K562 (cell line): Measurements from ENCODE around the gene ELF2. TPM values are rescaled to one million over a fixed set of nuclear protein-coding genes. Genes with fewer than 3 reads are reported as not detected.

Experiments
- ATAC-seq: fragments of 200-7000 bp; cut with Tn5 transposase; 3 replicates; pipeline ENCODE4 v1.9.1; 2020; ENCODE audit warnings: moderate library complexity
- BruUV-seq: library from RNA; stranded (reverse); fragments of 400-500 nt; replicated peaks from 2 replicates; lab custom pipeline; 2021; lab: Mats Ljungman, UMichigan
- CTCF ChIA-PET: fragments of 300-600 bp; formaldehyde crosslinking; extraction: SDS; loops from one replicate; lab custom pipeline; 2021; ENCODE audit warnings: low intra/inter-chr PET ratio; lab: Yijun Ruan, JAX
- POLR2A ChIA-PET: fragments of 300-600, 350-650 bp; sonication (Branson Sonifier 250); formaldehyde crosslinking; extraction: SDS; loops from one replicate; lab custom pipeline; 2021; ENCODE audit warnings: antibody characterized with exemption, inconsistent platforms; lab: Yijun Ruan, JAX
- DNase-seq, 4 experiments: peaks; one replicate each; pipeline versions ENCODE4 v3.0.0 to v3.0.0-alpha.2; 2011 to 2018; ENCODE audit warnings: low spot score in 3 of 4, mixed read lengths in 3 of 4; ENCODE audit errors: extremely low read depth in 1 of 4
- FAIRE-seq: peaks from 2 replicates; lab custom pipeline; 2011; peaks lifted over from hg19 to GRCh38; lab: Jason Lieb, UNC
- H2AFZ ChIP-seq: 2 replicates; pipeline ENCODE4 v1.6.0; 2011; ENCODE audit warnings: low read depth, low read length, control low read depth, inconsistent platforms
- H3K27ac ChIP-seq: fragments of 200-600 bp; 3 replicates; pipeline ENCODE4 v1.8.0; 2011; ENCODE audit warnings: low read depth, mild to moderate bottlenecking, control low read depth, inconsistent platforms, low read length, moderate library complexity, mixed read lengths; ENCODE audit errors: extremely low read depth
- H3K27me3 ChIP-seq, 2 experiments: fragments of 300-600 bp in 1 of 2; 2 replicates in 1 of 2; 3 replicates in 1 of 2; pipeline versions ENCODE4 v1.6.0 to v1.8.0; 2011; ENCODE audit warnings: inconsistent platforms in 2 of 2, low read length in 2 of 2, mild to moderate bottlenecking in 1 of 2, mixed read lengths in 1 of 2, moderate library complexity in 1 of 2; ENCODE audit not compliant: control insufficient read depth in 2 of 2, insufficient read depth in 2 of 2
- H3K36me3 ChIP-seq: fragments of 300-600 bp; 3 replicates; pipeline ENCODE4 v1.8.0; 2011; ENCODE audit warnings: mild to moderate bottlenecking, low read length, inconsistent platforms; ENCODE audit not compliant: control insufficient read depth, insufficient read depth
- H3K4me1 ChIP-seq, 2 experiments: fragments of 200-600 bp in 1 of 2; replicated peaks in 1 of 2; 2 replicates in 1 of 2; 3 replicates in 1 of 2; pipeline versions ENCODE4 v1.5.1 to v1.8.0; 2011; ENCODE audit warnings: inconsistent platforms in 2 of 2, low read length in 2 of 2, mild to moderate bottlenecking in 1 of 2, mixed read lengths in 1 of 2, moderate library complexity in 1 of 2; ENCODE audit not compliant: control insufficient read depth in 2 of 2, insufficient read depth in 2 of 2
- H3K4me2 ChIP-seq: 2 replicates; pipeline ENCODE4 v1.6.1; 2011; ENCODE audit warnings: low read length, control low read depth, inconsistent platforms, mixed read lengths; ENCODE audit not compliant: insufficient read depth
- H3K4me3 ChIP-seq: fragments of 200-600 bp; sonication (generic), shearing (Covaris generic); 2 replicates; pipeline ENCODE4 v1.5.1; 2016; ENCODE audit warnings: control low read depth, inconsistent platforms
- H3K79me2 ChIP-seq: fragments of 200-600 bp; 3 replicates; pipeline ENCODE4 v1.8.0; 2011; ENCODE audit warnings: low read length, inconsistent platforms; ENCODE audit not compliant: control insufficient read depth, insufficient read depth
- H3K9ac ChIP-seq, 2 experiments: 2 replicates each; pipeline versions ENCODE4 v1.6.0 to v1.6.1; 2011; ENCODE audit warnings: low read depth in 2 of 2, low read length in 2 of 2, control low read depth in 1 of 2, inconsistent platforms in 1 of 2, mild to moderate bottlenecking in 1 of 2, mixed read lengths in 1 of 2; ENCODE audit not compliant: insufficient read depth in 1 of 2
- H3K9me1 ChIP-seq: one replicate; pipeline ENCODE4 v1.6.0; 2011; ENCODE audit warnings: inconsistent platforms, mild to moderate bottlenecking, low read length, moderate library complexity; ENCODE audit not compliant: control insufficient read depth, insufficient read depth
- H3K9me3 ChIP-seq: replicated peaks from 2 replicates; pipeline ENCODE4 v1.5.1; 2011; ENCODE audit warnings: low read depth, low read length, inconsistent platforms; ENCODE audit not compliant: control insufficient read depth, insufficient read depth
- H4K20me1 ChIP-seq: replicated peaks from 2 replicates; pipeline ENCODE4 v1.6.1; 2011; ENCODE audit warnings: low read length, inconsistent platforms, mixed read lengths; ENCODE audit not compliant: control insufficient read depth, insufficient read depth
- BCOR ChIP-seq: fragments of 450-650 bp; IDR thresholded peaks from 2 replicates; pipeline ENCODE4 v1.6.1; 2016
- CEBPG ChIP-seq, 3 experiments: fragments of 200-800 bp in 1 of 3; sonication (Bioruptor generic) in 1 of 3; sonication (generic) in 1 of 3; formaldehyde crosslinking in 1 of 3; IDR thresholded peaks in 2 of 3; conservative IDR thresholded peaks in 1 of 3; 2 replicates each; pipeline versions ENCODE4 v1.6.1 to v1.8.0; 2016 to 2022; ENCODE audit warnings: missing compliant biosample characterization in 2 of 3, missing genetic modification characterization in 2 of 3, mild to moderate bottlenecking in 1 of 3, missing genetic modification reagents in 1 of 3
- CREB1 ChIP-seq, 2 experiments: sonication (generic) in 1 of 2; formaldehyde crosslinking in 1 of 2; IDR thresholded peaks; 2 replicates each; pipeline versions ENCODE4 v1.6.1 to v1.8.0; 2012 to 2022; ENCODE audit warnings: inconsistent platforms in 1 of 2, mild to moderate bottlenecking in 1 of 2, missing genetic modification reagents in 1 of 2, moderate library complexity in 1 of 2
- FOSL1 ChIP-seq: fragments of 200-800 bp; sonication (Bioruptor generic); conservative IDR thresholded peaks from 2 replicates; pipeline ENCODE4 v1.6.1; 2016; ENCODE audit warnings: missing genetic modification characterization, missing compliant biosample characterization
- IRF9 ChIP-seq: fragments of 450-650 bp; IDR thresholded peaks from 2 replicates; pipeline ENCODE4 v1.6.1; 2016; ENCODE audit warnings: missing biosample characterization, missing genetic modification characterization
- MCM7 ChIP-seq, 2 experiments: fragments of 450-650 bp; IDR thresholded peaks; 2 replicates each; pipeline ENCODE4 v1.6.1; 2016 to 2018
- NUFIP1 ChIP-seq: fragments of 450-650 bp; IDR thresholded peaks from 2 replicates; pipeline ENCODE4 v1.6.1; 2018; ENCODE audit not compliant: partially characterized antibody
- PRPF4 ChIP-seq: fragments of 200-400 bp; formaldehyde crosslinking; IDR thresholded peaks from one replicate; pipeline ENCODE4 v1.6.1; 2017; ENCODE audit warnings: low read length, low read depth, mild to moderate bottlenecking; ENCODE audit not compliant: insufficient read depth, poor library complexity, severe bottlenecking
- RBM25 ChIP-seq: fragments of 200-400 bp; formaldehyde crosslinking; IDR thresholded peaks from 2 replicates; pipeline ENCODE4 v1.6.1; 2018; ENCODE audit warnings: low read length, low read depth, moderate library complexity; ENCODE audit not compliant: severe bottlenecking
- RHOXF2B ChIP-seq: fragments of 250-450 bp; sonication (Bioruptor Pico); conservative IDR thresholded peaks from 2 replicates; pipeline ENCODE4 v1.5.1; 2021
- SMARCE1 ChIP-seq: fragments of 450-650 bp; IDR thresholded peaks from 2 replicates; pipeline ENCODE4 v1.7.1; 2016; ENCODE audit warnings: mild to moderate bottlenecking
- TAF7 ChIP-seq: fragments of 450-650 bp; IDR thresholded peaks from 2 replicates; pipeline ENCODE4 v1.6.1; 2016; ENCODE audit warnings: missing genetic modification characterization, missing compliant biosample characterization
- YY1 ChIP-seq, 3 experiments: IDR thresholded peaks; 2 replicates each; pipeline ENCODE4 v1.6.1; 2011; ENCODE audit warnings: low read length in 2 of 3, mild to moderate bottlenecking in 2 of 3, moderate library complexity in 2 of 3, borderline replicate concordance in 1 of 3, control low read depth in 1 of 3, low read depth in 1 of 3; ENCODE audit not compliant: insufficient read depth in 3 of 3, insufficient replicate concordance in 2 of 3, control insufficient read depth in 1 of 3, insufficient read length in 1 of 3; ENCODE audit errors: extremely low read depth in 1 of 3
- ZC3H4 ChIP-seq: sonication (generic); formaldehyde crosslinking; IDR thresholded peaks from 2 replicates; pipeline ENCODE4 v1.9.0; 2021; ENCODE audit warnings: missing genetic modification reagents, borderline replicate concordance
- ZKSCAN3 ChIP-seq: fragments of 250-450 bp; sonication (Bioruptor Pico); IDR thresholded peaks from 2 replicates; pipeline ENCODE4 v1.4.0; 2020
- ZNF134 ChIP-seq: fragments of 250-450 bp; sonication (Bioruptor Pico); conservative IDR thresholded peaks from 2 replicates; pipeline ENCODE4 v1.4.0; 2020
- ZNF280B ChIP-seq: fragments of 250-450 bp; sonication (Bioruptor Pico); IDR thresholded peaks from 2 replicates; pipeline ENCODE4 v1.5.1; 2021; ENCODE audit warnings: mild to moderate bottlenecking
- ZNF79 ChIP-seq: fragments of 250-450 bp; sonication (Bioruptor Pico); IDR thresholded peaks from 2 replicates; pipeline ENCODE4 v1.4.0; 2020; ENCODE audit warnings: low read depth, mild to moderate bottlenecking, moderate library complexity
- ZSCAN32 ChIP-seq: fragments of 450-650 bp; formaldehyde crosslinking; IDR thresholded peaks from 2 replicates; pipeline ENCODE4 v1.4.0; 2020; ENCODE audit warnings: mild to moderate bottlenecking, moderate library complexity
- WGBS: fragments of 100-300 bp; shearing (Covaris generic); methylation state at CpG from one replicate; pipeline ENCODE4 v1.1.6; 2016; ENCODE audit warnings: low coverage, mixed read lengths; ENCODE audit not compliant: insufficient coverage; ENCODE audit errors: missing lambda C conversion rate; 5-methylcytosine and 5-hydroxymethylcytosine counted together
- in situ Hi-C: fragments of 300-500 bp; cut with MboI; formaldehyde crosslinking; loops from 4 replicates; pipeline ENCODE4 v1.15.0; 2018; ENCODE audit warnings: inconsistent platforms, mixed read lengths
- intact Hi-C: fragments of 100-400 bp; cut with micrococcal nuclease; formaldehyde crosslinking; loops from 2 replicates; pipeline ENCODE4 v1.14.2; 2022
- polyA plus RNA-seq, 8 experiments: library from polyadenylated mRNA; depleted of rRNA in 4 of 8; stranded (reverse) in 5 of 8; unstranded in 3 of 8; fragments of >200 nt; fragmentation: Nextera tagmentation in 2 of 8; fragmentation: Illumina TruSeq in 1 of 8; extraction: Ambion mirVana in 2 of 8; extraction: Trizol in 1 of 8; gene quantifications; 2 replicates each; pipeline versions ENCODE4 v1.2.1 to v1.2.3, GENCODE V29; 2011 to 2014; ENCODE audit warnings: inconsistent platforms in 1 of 8, missing spikeins in 1 of 8
- total RNA-seq, 7 experiments: library from RNA; depleted of rRNA in 6 of 7; stranded (reverse); fragments of >200 nt in 6 of 7; fragmentation: Illumina TruSeq in 2 of 7; extraction: Trizol in 2 of 7; gene quantifications; 2 replicates each; pipeline versions ENCODE4 v1.2.1 to v1.2.3, GENCODE V29; 2011 to 2021; ENCODE audit warnings: low replicate concordance in 1 of 7
- TF ChIP-seq, protein P1 (sequence below): sonication (generic); formaldehyde crosslinking; IDR thresholded peaks from 2 replicates; pipeline ENCODE4 v1.8.0; 2022; ENCODE audit warnings: missing genetic modification reagents, mild to moderate bottlenecking, moderate library complexity, borderline replicate concordance

Gene ELF2
- total and polyA plus RNA-seq, 9 of the 15 experiments (the other 6 are each of a cell fraction or from before 2014, with no cell fraction given): 9.4 to 58.7 (median 41.6) TPM

DNA sequence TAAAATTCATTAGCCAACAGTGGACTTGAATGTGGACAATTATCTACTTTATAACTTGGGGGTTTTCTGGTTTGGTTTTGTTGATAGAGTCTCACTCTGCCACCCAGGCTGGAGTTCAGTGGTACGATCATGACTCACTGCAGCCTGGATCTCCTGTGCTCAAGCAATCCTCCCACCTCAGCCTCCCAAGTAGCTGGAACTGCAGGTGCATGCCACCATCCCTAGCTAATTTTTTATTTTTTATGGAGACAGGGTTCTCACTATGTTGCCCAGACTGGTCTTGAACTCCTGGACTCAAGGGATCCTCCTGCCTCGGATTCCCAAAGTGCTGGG, 12.4 kb upstream of the ELF2 start:
- intact Hi-C loops: loop anchor here (10.0 kb wide), 1 partner anchor 465 kb away; no protein-coding TSS in a partner anchor
- CTCF ChIA-PET: no interaction called here
- H3K4me3 ChIP-seq: no peak overlapping the region
- peak in 1 of 4 experiments; percentile 54 for DNase-seq
- H3K27ac ChIP-seq: peak overlapping the region; percentile 71
- no peaks in the 10 kb centered on the region for H3K27me3 ChIP-seq
- no peaks in the 10 kb centered on the region for H3K36me3 ChIP-seq
- no peaks in the 10 kb centered on the region for H3K9me1 ChIP-seq
- no peak for FAIRE-seq
- H3K79me2 ChIP-seq: no peaks in the 10 kb centered on the region
- H2AFZ ChIP-seq: peak overlapping the region; percentile 86
- POLR2A ChIA-PET: interaction anchor here (0.6 to 5.3 kb wide), 5 partner anchors 11 to 113 kb away, joined by 3 to 51 read pairs (median 3); partner anchors contain the start of gene ELF2
- no TSS peak for BruUV-seq
- no peaks in the 10 kb centered on the region; the same call in 1 of the 2 replicates for H3K9me3 ChIP-seq
- 41% methylated on average over 2 of the region's 2 CpGs for WGBS
- in situ Hi-C loops: no loop called here
- peak overlapping the region; percentile 67 for H3K4me2 ChIP-seq
- H3K4me1 ChIP-seq: peaks cover 9 to 15% of the 10 kb centered on the region in 2 experiments; a peak in 2 of 5 replicates
- peak; percentile 56 for ATAC-seq
- peak overlapping the region in 1 of 2 experiments; percentile 62; a peak in 3 of 4 replicates for H3K9ac ChIP-seq
- H4K20me1 ChIP-seq: no peaks in the 10 kb centered on the region
- no peak for TF ChIP-seq MCM7 (IDR thresholded peaks at IDR 0.05)
- TF ChIP-seq ZNF134 (CRISPR knock-in tag): no peak
- no peak for TF ChIP-seq ZNF79 (CRISPR knock-in tag)
- TF ChIP-seq NUFIP1: no peak
- TF ChIP-seq PRPF4: no peak
- no peak for TF ChIP-seq RHOXF2B (CRISPR knock-in tag)
- TF ChIP-seq ZC3H4 (CRISPR knock-in tag): no peak
- TF ChIP-seq ZNF280B (CRISPR knock-in tag): no peak
- no peak for TF ChIP-seq YY1 (IDR thresholded peaks at IDR 0.05; ENCODE audit: borderline replicate concordance in 1 of 3, control insufficient read depth in 1 of 3, extremely low read depth in 1 of 3, insufficient read depth in 3 of 3, insufficient read length in 1 of 3, insufficient replicate concordance in 2 of 3, low read depth in 1 of 3, low read length in 2 of 3)
- peak; percentile 24; the same call in 1 of the 2 replicates for TF ChIP-seq BCOR
- no peak for TF ChIP-seq CREB1 (IDR thresholded peaks at IDR 0.05)
- no peak for TF ChIP-seq CREB1 (CRISPR knock-in tag; IDR thresholded peaks at IDR 0.05)
- peak; percentile 4 for TF ChIP-seq RBM25
- TF ChIP-seq ZSCAN32 (CRISPR knock-in tag): no peak
- TF ChIP-seq ZKSCAN3: no peak
- TF ChIP-seq TAF7 (tag): no peak
- no peak for TF ChIP-seq IRF9
- TF ChIP-seq SMARCE1: peak; percentile 54; the same call in 1 of the 2 replicates
- no peak for TF ChIP-seq CEBPG (CRISPR knock-in tag; IDR thresholded peaks at IDR 0.05)
- peak in 1 of 2 experiments; percentile 50; a peak in 1 of 4 replicates for TF ChIP-seq CEBPG (tag; conservative IDR thresholded peaks at IDR 0.05 in 1 of 2, IDR thresholded peaks at IDR 0.05 in 1 of 2)
- TF ChIP-seq, protein P1, sequence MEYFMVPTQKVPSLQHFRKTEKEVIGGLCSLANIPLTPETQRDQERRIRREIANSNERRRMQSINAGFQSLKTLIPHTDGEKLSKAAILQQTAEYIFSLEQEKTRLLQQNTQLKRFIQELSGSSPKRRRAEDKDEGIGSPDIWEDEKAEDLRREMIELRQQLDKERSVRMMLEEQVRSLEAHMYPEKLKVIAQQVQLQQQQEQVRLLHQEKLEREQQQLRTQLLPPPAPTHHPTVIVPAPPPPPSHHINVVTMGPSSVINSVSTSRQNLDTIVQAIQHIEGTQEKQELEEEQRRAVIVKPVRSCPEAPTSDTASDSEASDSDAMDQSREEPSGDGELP (CRISPR knock-in tag): no peak
- peak; percentile 64 for TF ChIP-seq FOSL1 (tag)
